ENCODE data around the gene ZNF350. TPM values are rescaled to one million over a fixed set of nuclear protein-coding genes. Genes with fewer than 3 reads are reported as not detected.

The ZNF350 gene
- total and polyA plus RNA-seq, 2 donors (not counting 3 experiments of a cell fraction or from before 2014, with no cell fraction given): 2.6 to 9.8 TPM

- H3K9me1 ChIP-seq (replicated peaks; ENCODE audit: control insufficient read depth, extremely low read depth, insufficient read depth, low read length): no peaks in the 10 kb centered on the region
These were observed 37.7 kb downstream of the ZNF350 start for GRCh38 chr19:51948975-51949374.

GRCh38 chr19:51946602-51947001 is 40.0 kb downstream of the ZNF350 start:
- Histone ChIP-seq H3K4me1 (ENCODE audit: control insufficient read depth, extremely low read depth, insufficient read depth, low read length) (no peaks in the 10 kb centered on the region), H3K27ac (ENCODE audit: insufficient read depth, low read depth, low read length) (no peak overlapping the region), H3K9me1 (replicated peaks; ENCODE audit: control insufficient read depth, extremely low read depth, insufficient read depth, low read length) (no peaks in the 10 kb centered on the region), H3K4me3 (replicated peaks in 1 of 3; ENCODE audit: insufficient read depth in 1 of 3, low read depth in 1 of 3, low read length in 3 of 3) (no peak overlapping the region), H3K9ac (replicated peaks; ENCODE audit: extremely low read depth, insufficient read depth, low read length) (no peak overlapping the region), H4K20me1 (replicated peaks; ENCODE audit: control insufficient read depth, extremely low read depth, insufficient read depth, low read length) (no peaks in the 10 kb centered on the region), H3K9me3 (replicated peaks; ENCODE audit: control insufficient read depth, insufficient read depth, low read length) (peaks cover 21% of the 10 kb centered on the region), H3K79me2 (ENCODE audit: control insufficient read depth, insufficient read depth, low read length) (no peaks in the 10 kb centered on the region), H3K27me3 (ENCODE audit: control insufficient read depth in 2 of 2, insufficient read depth in 2 of 2, low read length in 2 of 2) (no peaks in the 10 kb centered on the region), H3K4me2 (ENCODE audit: insufficient read depth, low read length) (no peak overlapping the region), H3K36me3 (ENCODE audit: control insufficient read depth in 2 of 2, extremely low read depth in 1 of 2, insufficient read depth in 2 of 2, low read length in 2 of 2) (peaks cover 16 to 21% of the 10 kb centered on the region in 2 experiments), H2AFZ (ENCODE audit: low read depth, low read length) (no peak overlapping the region)
- FAIRE-seq (no peak), DNase-seq (ENCODE audit: low read depth, low spot score) (no peak)
- ChIA-PET CTCF (no interaction called here), POLR2A (no interaction called here)
- TF ChIP-seq GATA2 (IDR thresholded peaks at IDR 0.05; ENCODE audit: insufficient read depth, insufficient read length, low read depth, low read length) (no peak), MAX (IDR thresholded peaks at IDR 0.05; ENCODE audit: insufficient read depth, insufficient read length) (no peak), EZH2 (IDR thresholded peaks at IDR 0.05; ENCODE audit: borderline replicate concordance, low read depth, low read length, severe bottlenecking) (no peak)
- dilution Hi-C loops (cut with MboI; ENCODE audit: extremely low pct_ligation_motif_present, low sequenced_read_pairs): no loop called here
- no TSS peak for BruUV-seq (replicated peaks)
- intact Hi-C loops (cut with micrococcal nuclease): no loop called here

More at GRCh38 chr19:51948975-51949374, 37.7 kb downstream of the ZNF350 start:
- Histone ChIP-seq H3K27me3 (ENCODE audit: control insufficient read depth in 2 of 2, insufficient read depth in 2 of 2, low read length in 2 of 2) (no peaks in the 10 kb centered on the region), H3K36me3 (ENCODE audit: control insufficient read depth in 2 of 2, extremely low read depth in 1 of 2, insufficient read depth in 2 of 2, low read length in 2 of 2) (peaks cover 8 to 12% of the 10 kb centered on the region in 2 experiments), H2AFZ (ENCODE audit: low read depth, low read length) (peak overlapping the region; percentile 7), H3K4me3 (replicated peaks in 1 of 3; ENCODE audit: insufficient read depth in 1 of 3, low read depth in 1 of 3, low read length in 3 of 3) (no peak overlapping the region), H3K4me1 (ENCODE audit: control insufficient read depth, extremely low read depth, insufficient read depth, low read length) (no peaks in the 10 kb centered on the region), H3K9me3 (replicated peaks; ENCODE audit: control insufficient read depth, insufficient read depth, low read length) (peaks cover 16% of the 10 kb centered on the region), H3K79me2 (ENCODE audit: control insufficient read depth, insufficient read depth, low read length) (no peaks in the 10 kb centered on the region), H3K9ac (replicated peaks; ENCODE audit: extremely low read depth, insufficient read depth, low read length) (no peak overlapping the region), H4K20me1 (replicated peaks; ENCODE audit: control insufficient read depth, extremely low read depth, insufficient read depth, low read length) (no peaks in the 10 kb centered on the region), H3K4me2 (ENCODE audit: insufficient read depth, low read length) (no peak overlapping the region), H3K27ac (ENCODE audit: insufficient read depth, low read depth, low read length) (no peak overlapping the region)
- ChIA-PET CTCF (no interaction called here), POLR2A (no interaction called here)
- no peak for DNase-seq (ENCODE audit: low read depth, low spot score)
- no TSS peak for BruUV-seq (replicated peaks)
- no peak for TF ChIP-seq CTCF (IDR thresholded peaks at IDR 0.05; ENCODE audit: extremely low read depth in 1 of 2, insufficient read depth in 1 of 2, low read depth in 1 of 2, low read length in 2 of 2)
- intact Hi-C loops (cut with micrococcal nuclease) (no loop called here), dilution Hi-C loops (cut with MboI; ENCODE audit: extremely low pct_ligation_motif_present, low sequenced_read_pairs) (no loop called here)
- no peak for FAIRE-seq

All from endothelial cell of umbilical vein (primary cell).